Daoy (cell line): Measurements from ENCODE around the gene PES1. TPM values are rescaled to one million over a fixed set of nuclear protein-coding genes. Genes with fewer than 3 reads are reported as not detected.
"Not testable (repeated sequence)": the region's sequence is repeated elsewhere in the genome, so short reads cannot be mapped to it uniquely, and the experiment has no call there.

Experiments used
- DNase-seq: peaks from one replicate; pipeline ENCODE4 v3.0.0-alpha.2; 2015; ENCODE audit warnings: low read depth
- total RNA-seq: library from RNA; depleted of rRNA; stranded (reverse); fragments of >200 nt; shearing (Covaris generic); gene quantifications from 2 replicates; pipeline ENCODE4 v1.2.3, GENCODE V29; 2014

Gene PES1
- total RNA-seq, 1 experiment from 2014 or later: 162 TPM

DNA sequence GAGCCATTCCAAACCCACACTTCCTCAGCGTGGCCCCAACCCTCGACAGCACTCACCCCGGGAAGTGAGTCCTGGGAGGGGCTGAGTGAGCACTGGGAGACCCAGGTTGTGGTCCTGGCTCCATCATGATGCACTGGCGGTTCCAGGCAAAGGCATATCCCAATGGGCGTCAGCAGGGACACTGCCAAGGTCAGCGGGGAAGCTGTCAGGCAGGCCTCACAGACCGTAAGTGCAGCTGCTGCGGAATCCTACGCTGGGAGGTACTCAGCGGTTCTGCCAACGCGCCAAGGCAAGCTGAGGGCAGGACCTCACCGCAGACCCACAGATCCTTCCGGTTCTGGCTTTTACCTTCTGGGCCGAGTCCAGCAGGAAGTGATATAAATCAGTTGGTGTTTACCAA, 15.9 kb downstream of the PES1 start:
- no peak for DNase-seq

DNA sequence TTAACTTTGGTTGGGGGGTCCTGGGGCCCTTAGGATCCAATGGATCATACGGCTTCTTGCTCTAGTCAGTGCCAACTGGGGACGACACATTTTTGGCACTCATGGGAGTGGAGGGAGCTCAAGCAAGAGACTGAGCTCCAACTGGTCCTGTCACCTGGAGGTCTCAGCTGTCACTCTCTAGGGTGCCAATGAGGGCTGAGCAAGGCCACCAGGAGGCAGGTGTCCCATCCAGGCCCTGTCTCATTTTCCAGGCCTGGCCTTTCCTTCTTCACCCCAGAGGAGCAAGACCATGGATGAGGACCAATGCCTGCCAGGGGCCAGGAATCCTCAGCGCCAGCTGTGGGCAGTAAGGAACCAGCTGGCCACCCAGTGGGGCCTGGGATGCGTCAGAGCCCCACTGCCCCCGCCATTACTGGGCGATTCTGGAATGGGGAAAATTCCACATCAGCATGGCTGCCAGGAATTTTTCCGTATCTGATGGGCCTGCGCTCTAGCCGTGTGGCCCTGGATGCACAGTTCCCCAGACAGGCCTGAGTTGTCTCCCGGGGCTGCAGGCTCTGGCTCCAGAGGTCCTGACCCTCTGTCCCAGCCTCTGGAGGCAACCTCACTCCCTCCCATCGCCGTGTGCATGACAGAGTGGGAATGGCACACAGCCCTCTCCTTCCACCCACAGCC, 16.6 kb downstream of the PES1 start:
- peak; percentile 59 for DNase-seq

DNA sequence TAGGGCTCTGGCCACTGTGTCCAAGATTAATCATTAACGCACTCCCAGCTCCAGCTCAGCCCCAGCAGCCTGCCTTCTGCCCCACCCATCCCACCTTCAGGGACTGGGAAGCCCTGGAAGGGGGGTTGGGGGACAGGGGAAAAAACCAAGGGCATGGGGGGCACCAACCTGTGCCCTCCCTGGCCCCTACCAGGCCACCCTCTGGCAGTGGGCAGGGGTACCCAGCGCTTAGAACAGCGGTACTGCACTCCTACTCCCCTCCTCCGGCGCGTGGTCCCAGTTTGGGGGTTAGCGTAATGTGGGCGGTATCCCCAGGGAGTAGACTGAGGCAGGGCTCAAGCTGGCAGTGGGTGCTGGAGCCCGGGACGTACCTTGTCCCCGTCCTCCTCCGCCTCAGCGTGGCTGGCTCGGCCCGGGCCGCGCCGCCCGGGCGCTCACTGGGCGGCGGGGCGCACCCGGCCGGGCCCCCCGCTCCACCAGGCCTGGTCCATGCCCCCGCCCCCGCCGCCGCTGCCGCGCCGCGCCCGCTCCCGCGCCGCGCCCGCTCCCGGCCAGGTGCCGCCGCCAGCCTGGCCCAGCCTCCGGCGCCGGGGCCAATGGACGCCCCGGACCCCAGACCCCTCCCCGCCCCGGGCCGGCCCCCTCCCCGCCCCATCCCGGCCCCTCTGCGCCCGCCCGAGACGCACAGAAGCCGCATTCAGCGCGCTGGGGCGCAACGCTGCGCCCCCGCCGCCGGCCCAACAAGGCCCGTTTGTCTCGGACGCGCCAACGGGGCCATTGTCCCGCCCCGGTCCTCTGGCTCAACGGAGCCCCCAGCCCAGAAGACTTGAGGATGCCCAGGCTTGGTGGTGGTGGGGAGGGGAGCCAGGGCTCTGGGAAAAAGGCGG, 17.4 kb downstream of the PES1 start, which contains the start of gene GAL3ST1:
Gene GAL3ST1, minus strand, starts transcription at position 571 of the 887 bp plus-strand sequence. CDS start 17,273 bp downstream, outside the sequence.
- no peak for DNase-seq

DNA sequence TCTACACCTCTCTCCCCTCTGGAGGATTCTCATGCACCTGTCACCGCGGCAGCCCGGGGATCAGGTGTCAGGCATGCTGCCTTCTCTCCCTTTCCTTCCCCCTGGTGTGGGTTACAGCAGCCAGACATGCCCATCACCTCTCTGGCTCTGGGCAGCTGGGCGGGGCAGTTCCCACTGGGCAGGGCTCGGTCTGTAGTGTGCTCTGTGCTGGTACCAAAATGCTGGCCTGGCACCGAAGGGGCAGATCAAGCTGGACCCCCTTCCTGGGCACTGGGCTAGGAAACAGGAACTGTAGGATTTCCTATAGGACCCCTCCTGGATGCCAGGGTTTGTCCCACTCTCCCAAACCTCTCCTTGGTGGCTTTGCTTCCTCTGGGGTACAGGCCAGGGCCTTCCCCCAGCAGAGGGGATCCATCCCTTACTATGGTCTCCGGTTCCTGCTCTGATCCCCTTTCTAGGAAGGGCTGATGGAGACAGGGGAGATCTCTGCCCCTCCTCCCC, 18.1 kb downstream of the PES1 start:
- DNase-seq: no peak

DNA sequence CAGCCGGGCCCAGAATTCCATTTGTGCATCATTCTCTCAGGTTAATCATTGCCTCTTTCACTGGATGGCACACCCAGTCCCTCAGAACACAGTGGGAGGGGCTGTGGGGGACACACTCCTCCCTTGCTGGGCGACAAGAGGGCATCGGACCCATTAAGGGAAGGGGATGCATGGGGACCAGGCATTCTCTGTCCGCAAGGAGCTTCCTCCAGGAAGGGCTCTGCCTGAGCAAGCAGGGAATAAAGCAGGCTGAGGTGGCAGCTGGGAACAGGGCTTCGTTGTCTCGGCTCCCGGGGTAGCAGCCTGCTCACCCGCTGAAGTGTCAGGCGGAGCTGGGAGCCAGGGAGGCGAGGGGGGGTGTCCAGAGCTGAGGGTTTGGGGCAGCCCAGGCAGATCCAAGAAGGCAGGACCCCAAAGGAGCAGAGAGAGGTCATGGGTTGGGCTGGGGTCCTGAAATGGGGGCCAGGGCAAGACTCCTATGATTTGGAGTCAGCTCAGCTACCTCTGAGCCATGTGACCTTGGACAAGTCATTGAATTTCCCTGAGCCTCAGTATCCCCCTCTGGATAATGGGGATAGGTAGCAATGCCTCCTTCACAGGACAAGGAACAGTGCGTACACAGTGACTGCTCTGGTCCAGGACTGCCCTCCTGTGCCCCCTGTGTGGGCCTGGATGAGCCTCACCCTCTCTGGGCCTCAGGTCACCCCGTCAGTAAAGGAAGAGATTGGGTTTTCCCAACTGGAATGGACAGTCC, 18.7 kb downstream of the PES1 start:
- no peak for DNase-seq

DNA sequence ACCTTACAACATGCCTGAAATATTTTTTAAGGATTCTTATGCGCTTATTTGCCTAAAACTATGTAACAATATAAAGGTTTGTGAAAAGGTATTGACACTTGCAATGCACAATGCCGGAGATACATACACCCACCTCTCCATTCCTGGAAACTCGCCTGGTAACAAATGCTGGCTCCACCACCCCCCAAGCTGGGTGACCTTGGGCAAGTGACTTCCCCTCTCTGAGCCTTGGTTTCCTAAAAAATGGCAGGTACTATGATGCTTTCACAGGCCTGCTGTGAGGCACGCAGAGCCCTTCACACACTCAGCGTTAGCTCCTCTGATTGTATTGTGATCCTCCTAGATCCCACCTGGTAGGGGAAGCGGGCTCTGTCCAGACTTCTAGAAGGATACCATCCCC, 19.5 kb downstream of the PES1 start:
- DNase-seq: no peak

DNA sequence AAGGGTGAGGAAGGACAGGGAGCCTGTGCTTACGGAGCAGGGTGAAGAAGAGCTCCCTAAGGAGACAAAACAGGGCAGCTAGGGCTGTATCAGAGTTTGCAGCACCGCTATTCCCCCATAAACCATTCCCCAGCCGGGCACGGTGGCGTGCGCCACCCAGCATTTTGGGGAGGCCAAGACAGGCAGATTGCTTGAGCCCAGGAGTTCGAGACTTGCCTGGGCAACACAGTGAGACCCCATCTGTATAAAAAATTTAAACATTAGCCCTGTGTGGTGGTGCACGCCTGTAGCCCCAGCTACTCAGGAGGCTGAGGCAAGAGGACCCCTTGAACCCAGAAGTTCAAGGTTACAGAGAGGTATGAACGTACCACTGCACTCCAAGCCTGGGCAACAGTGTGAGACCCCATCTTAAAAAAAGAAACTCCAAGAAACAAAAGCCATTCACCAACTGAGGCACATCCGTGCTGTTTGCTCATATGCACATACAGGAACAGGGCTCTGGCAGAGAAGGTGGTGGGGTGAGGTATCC, 22.0 kb downstream of the PES1 start:
- no peak for DNase-seq

DNA sequence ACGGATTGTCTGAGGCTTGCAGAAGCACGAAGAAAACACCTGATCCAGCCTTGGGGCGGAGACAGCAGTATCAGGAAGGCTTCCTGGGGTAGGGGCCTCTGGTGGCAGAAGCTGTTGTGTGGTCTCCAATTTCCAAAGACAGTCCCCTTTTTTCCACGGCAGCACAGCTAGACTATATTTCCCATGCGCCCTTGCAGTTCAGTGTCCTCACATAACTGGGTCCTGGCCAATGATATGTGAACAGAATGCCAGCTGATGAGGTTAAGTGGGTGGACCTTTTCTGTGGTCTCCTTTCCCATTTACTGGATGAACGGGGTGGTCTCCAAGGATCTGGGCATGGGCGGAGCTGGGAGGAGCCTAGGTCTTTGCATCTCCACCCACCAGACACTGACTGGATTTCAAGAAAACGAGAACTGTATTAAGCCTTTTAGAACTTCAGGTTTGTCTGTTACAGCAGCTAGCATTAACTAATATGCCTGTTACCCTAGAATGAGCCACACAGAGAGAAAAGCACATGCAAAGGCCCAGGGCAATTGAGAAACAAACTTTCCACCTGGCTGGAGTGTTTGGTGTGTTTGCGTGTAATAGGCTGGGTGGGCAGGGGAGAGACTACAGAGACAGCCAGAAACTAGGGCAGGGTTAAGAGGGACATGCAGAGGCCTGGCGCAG, 23.4 kb downstream of the PES1 start:
- DNase-seq: no peak

DNA sequence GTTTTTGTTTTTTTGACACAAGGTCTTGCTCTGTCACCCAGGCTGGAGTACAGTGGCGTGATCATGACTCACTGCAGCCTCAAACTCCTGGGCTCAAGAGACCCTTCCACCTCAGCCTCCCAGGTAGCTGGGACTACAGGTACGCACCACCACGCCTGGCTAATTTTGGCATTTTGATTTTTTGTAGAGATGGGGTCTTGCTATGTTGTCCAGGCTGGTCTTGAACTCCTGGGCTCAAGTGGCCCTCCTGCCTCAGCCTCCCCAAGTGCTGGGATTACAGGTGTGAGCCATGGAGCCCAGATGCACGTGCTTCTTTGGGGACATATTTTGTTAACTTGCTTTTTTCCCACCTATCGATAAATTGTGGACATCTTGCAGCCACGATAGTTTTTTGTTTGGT, 24.4 kb downstream of the PES1 start:
- DNase-seq: not testable (repeated sequence)

DNA sequence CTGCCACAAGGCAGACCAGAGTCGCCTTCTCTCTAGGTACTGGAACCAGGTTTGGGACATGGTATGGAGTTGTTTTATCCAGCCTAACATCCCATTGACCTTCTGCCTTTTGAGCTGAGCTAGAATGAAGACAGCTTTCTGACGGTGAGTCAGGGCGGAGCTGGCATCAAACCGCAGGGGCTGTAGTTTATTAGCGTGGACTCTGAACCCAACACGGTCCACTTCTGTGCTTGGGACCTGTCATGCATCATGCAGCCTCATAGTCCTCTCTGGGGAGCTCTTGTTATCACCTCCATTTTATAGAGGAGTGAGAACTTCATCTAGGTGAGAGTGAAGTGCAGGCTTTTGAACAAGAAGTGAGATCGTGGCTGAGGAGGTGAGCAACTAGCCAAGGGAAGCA, 25.6 kb downstream of the PES1 start:
- no peak for DNase-seq

DNA sequence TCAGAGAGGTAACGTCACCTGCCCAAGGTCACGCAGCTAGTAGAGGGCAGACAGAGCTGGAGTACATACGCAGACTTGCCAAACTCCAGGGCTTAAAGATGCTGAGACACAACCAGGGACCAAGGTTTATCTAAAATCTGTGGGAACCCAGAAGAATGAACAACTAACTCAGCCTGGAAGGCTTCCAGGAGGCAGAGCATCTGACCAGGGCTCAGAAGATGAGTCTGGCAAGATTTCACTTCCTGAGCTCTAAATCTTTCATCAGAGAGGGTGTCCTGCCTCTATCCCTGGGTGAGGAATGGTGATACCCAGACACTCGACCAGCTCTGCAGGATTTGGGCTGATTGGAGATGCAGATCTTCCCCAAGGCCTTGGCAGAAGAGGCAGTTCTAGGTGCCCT, 26.4 kb downstream of the PES1 start:
- no peak for DNase-seq

DNA sequence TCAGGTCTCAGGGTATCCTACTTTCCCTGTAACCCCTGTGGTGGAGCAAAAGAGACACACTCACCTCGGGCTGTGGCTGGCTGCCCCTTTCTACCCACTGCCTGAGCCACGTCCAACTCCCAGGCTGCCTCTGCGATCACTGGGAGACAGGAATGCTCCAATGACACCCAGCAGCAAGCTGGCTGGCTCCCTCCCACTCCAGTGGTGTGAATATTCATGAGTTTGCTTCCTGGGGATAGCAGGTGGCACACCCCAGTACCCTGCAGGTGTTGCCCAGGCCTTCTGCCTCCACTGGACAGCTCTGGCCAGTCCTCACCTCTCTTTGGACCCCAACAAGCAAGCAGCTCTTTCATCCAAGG, 27.0 kb downstream of the PES1 start:
- DNase-seq: no peak

DNA sequence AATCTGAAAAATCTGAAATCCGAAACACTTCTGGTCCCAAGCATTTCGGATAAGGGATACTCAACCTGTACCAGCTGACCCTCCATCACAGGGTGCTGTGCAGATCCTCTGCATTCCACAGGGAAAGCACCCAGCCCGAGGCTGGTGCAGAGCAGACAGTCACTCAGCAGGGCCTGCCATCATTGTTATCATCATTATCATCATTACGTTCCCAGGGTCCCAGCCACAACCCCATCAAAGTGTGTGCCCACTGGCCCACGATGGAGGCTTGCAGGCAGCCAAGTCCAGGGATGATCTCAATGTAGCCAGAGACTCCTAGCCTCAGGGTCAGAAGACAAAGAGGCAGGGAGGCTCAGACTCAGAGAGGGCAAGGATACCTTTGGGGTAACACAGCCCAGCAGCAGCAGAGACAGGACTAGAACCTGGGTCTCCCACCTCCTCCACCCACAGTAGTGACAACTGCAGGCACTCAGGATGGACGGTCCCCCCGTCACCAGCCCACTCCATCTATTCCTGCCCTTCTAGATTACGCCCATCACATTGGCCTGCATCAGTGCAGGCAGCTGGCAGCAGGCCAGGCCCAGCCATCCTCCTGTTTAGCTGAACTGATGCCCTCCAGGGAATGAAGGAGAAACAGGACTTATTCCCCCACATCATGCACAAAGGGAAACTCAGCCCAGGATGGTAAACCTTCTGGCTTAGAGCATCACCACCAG, 27.5 kb downstream of the PES1 start:
- DNase-seq: no peak

DNA sequence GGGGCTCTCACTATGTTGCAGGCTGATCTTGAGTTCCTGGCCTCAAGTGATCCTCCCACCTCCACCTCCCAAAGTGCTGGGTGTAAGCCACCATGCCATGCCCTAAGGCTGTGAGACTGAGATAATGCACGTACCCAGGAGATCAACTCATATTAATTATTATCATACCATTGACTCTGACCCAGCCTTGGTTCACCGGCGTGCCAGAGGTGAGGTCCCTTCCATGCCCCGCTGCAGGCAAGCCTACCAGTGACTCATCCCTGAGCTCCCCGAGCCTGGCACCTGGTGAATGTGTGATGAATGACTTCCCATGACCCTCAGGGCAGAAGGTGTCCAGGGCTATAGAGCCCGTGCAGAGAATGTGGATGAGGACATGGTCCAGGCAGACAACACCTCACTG, 29.3 kb downstream of the PES1 start:
- DNase-seq: no peak

DNA sequence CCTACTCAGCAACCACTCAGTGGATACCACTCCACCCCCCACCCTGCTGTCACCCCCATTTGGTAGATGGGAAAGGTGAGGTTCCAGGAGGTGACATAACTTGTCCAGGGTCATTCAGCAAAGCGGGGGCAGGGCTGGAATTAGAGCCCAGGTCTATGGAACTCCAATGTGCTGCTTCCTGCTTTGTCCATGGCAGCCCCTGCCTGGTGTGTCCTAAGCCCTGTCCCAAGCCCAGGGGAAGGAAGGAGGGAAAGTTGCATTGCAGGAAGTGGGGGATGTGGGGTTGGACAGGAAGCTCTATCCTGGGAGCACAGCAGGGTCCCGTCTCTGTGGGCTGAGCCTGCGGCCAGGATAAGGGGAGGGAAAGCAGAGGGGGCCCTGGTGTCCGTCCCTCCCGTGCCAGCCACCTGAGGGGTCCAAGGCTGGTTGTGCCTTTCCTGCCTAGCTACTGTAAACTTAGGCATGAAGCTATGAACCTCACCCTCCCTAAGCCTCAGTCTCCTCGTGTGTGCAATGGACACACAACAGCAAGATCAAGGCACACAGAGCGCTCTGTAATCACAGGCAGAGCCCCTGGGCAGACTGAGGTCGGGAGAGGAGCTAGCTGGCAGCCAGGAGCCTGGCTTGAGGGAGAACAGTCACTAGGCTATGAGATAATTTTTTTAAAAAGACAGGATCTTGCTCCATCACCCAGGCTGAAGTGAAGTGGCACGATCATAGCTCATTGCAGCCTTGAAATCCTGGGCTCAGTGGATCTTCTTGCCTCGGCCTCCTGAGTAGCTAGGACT, 30.1 kb downstream of the PES1 start:
- peak; percentile 29 for DNase-seq

DNA sequence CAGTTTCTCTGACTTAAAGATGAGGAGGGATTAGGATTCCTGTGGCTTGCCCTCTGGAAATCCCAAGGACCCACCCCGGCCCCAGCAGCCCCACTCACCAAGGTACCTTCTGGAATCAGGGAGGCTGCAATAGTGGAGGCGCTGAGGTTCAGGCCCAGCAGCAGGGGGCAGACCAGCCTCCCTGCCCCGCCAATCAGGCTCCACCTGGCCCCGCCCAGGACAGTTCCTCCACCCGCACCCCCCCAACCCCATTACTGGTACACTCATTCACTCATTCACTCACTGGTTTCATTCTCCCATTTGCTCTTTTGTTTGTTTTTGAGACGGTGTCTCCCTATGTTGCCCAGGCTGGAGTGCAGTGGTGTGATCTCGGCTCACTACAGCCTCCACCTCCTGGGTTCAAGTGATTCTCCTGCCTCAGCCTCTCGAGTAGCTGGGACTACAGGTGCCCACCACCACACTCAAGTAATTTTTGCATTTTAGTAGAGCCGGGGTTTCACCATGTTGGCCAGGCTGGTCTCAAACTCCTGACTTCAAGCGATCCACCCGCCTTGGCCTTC, 31.0 kb downstream of the PES1 start:
- DNase-seq: peak; percentile 53

DNA sequence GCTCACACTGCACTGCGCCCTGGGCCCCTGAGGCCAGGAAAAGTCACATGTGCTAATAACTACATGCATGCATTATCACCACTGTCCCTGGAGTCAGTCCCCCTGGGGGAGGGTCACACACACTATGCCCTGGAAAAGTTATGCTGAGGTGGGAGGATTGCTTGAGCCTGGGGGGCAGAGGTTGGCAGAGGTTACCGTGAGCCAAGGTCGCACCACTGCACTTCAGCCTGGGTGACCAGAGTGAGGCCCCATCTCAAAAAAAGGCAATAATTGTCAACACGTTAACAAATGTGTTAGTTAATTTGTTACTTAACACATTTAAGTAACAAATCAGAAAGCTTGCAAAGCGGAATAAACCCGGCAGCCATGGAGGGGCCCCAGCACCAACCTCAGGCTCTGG, 31.8 kb downstream of the PES1 start:
- DNase-seq: no peak

DNA sequence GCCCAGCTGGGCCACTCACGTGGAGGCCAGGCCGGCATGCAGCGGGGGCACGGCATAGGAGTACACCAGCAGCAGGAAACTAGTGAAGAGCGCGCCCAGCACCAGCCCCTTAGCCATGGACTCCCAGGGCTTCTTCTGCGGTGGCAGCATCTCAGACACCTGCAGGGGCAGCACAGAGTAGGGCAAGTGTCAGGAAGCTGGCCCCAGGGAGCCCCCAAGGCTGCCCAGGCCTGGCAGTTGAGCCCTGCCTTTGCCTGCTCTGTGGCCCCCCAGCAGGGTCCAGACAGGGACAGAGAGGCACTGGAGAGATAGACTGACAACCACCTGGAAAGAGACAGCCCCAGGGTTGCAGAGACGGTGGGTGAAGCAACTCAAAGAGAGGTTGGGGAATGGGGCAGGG, 34.5 kb downstream of the PES1 start:
- DNase-seq: no peak

DNA sequence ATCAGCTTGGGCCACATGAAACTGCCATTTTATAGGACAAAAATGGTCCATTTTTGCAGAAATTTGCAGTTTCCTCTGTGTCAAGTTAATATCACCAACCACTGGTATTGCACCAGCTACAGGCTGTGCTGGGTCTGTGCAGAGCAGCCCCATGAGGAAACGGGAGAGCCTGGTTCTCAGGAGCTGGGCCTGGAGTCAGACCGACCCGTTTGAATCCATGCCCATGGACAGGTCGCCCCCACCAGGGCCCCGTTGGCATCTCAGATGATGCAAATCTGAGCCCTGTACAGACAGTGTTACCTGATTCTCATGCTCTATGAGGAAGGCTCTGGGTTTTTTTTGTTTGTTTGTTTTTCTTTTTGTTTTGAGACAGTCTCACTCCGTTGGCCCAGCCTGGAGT, 35.3 kb downstream of the PES1 start:
- no peak for DNase-seq
